ENCODE data around the gene CABLES1.

The CABLES1 gene

DNA sequence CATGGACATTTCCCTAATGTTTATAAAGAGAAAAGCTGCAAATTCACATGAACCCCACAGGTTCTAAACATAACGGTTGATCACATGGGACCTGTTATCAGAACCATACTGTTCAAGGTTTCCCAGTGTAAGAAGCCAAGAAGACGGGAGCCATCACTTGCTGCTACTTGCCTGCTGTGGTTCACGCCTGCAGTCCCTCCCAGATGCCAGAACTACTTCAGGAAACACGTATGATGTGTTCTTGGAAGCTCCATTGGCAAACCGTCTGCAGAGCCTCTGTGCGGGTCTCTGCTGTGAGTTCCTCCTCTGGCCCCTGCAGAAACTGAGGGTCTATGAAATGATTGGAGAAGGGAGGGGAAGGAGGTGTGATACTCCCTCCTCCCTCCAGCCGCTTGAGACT lies 75.2 kb downstream of the CABLES1 start:
- no peak overlapping the region for H3K4me3 ChIP-seq (ENCODE audit: low read depth, low read length)
- TF ChIP-seq, protein P1, sequence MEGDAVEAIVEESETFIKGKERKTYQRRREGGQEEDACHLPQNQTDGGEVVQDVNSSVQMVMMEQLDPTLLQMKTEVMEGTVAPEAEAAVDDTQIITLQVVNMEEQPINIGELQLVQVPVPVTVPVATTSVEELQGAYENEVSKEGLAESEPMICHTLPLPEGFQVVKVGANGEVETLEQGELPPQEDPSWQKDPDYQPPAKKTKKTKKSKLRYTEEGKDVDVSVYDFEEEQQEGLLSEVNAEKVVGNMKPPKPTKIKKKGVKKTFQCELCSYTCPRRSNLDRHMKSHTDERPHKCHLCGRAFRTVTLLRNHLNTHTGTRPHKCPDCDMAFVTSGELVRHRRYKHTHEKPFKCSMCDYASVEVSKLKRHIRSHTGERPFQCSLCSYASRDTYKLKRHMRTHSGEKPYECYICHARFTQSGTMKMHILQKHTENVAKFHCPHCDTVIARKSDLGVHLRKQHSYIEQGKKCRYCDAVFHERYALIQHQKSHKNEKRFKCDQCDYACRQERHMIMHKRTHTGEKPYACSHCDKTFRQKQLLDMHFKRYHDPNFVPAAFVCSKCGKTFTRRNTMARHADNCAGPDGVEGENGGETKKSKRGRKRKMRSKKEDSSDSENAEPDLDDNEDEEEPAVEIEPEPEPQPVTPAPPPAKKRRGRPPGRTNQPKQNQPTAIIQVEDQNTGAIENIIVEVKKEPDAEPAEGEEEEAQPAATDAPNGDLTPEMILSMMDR (conservative IDR thresholded peaks at IDR 0.05; ENCODE audit: low read depth, low read length): no peak
- no peak for DNase-seq (ENCODE audit: low read depth)

DNA sequence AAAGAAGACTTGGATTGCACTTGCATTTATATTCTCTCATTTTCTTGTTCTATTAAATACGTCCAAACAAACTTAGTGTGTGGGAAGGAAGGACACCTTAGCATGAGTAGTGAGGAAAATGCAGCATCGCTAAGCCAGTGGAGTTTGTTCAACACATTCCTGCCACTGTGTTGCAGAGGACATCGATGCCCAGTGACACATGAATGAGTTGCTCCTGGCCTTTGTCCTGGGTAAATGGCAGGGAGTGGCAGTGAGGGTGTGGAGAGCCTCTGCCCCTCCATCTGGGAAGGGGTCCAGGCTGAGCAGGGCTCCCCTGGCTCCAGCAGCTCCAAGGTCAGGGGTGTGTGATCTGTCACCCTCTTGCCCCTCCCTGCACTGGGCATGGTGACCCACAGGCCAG lies 75.9 kb downstream of the CABLES1 start:
- TF ChIP-seq, protein P1 (conservative IDR thresholded peaks at IDR 0.05; ENCODE audit: low read depth, low read length): no peak
- H3K4me3 ChIP-seq (ENCODE audit: low read depth, low read length): no peak overlapping the region
- DNase-seq (ENCODE audit: low read depth): no peak

DNA sequence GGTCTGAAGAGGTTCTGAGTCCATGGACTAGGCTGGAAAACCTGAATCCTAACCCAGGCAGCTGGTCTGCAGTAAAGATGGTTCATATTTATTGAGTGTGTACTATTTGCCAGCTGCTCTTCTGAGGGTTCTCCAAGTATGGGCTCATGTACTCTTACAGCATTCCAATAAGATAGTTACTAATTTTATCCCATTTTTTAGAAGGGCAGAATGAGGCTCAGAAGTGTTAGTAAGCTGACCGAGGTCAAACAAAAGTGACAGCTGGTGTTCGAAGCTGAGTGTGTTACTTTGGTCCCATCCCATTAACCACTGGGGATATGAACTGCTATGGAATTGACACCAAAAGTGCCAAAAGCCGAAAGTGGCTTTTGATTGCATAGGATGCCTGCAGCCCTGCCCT lies 76.9 kb downstream of the CABLES1 start:
- H3K4me3 ChIP-seq (ENCODE audit: low read depth, low read length): no peak overlapping the region
- TF ChIP-seq, protein P1 (conservative IDR thresholded peaks at IDR 0.05; ENCODE audit: low read depth, low read length): no peak
- no peak for DNase-seq (ENCODE audit: low read depth)

DNA sequence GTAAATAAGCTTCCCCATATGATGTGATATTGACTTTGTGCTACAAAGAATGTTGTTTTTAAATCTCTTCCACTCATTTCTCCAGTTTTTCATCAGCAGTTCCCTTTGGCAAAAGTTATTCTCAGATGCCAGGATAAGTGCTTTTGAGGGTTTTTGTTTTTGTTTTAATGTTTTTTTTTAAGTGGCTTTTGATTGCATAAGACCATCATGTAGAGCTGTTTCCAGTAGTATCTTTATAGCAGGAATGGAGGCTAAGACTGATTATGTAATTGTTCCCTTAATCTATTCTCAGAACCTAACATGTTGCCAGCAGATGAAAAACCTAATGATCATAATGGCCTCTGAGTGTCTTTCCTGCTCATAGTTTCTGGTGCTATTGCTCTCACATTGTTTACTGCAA lies 77.9 kb downstream of the CABLES1 start:
- TF ChIP-seq, protein P1 (conservative IDR thresholded peaks at IDR 0.05; ENCODE audit: low read depth, low read length): no peak
- no peak overlapping the region for H3K4me3 ChIP-seq (ENCODE audit: low read depth, low read length)
- peak; percentile 51 for DNase-seq (ENCODE audit: low read depth)

DNA sequence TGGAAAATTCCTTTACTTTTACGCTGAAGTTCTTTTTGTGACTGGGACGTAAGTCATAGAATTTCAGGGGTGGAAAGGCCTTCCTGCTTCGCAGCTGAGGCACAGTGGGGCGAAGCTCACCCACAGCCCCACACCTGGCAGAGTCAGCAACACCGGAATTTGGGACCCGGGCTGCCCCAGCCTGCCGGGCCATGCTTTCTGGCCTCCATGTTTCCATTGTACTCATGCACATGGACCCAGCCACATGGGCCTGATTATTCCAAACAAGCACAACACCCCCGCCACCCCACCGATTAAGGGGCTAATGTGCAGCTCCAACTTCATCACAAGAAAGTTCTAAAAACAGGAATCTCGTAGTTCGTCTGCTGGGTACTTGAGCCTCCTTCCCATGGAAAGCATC lies 82.5 kb downstream of the CABLES1 start:
- TF ChIP-seq, protein P1 (conservative IDR thresholded peaks at IDR 0.05; ENCODE audit: low read depth, low read length): no peak
- no peak for DNase-seq (ENCODE audit: low read depth)
- H3K4me3 ChIP-seq (ENCODE audit: low read depth, low read length): no peak overlapping the region

DNA sequence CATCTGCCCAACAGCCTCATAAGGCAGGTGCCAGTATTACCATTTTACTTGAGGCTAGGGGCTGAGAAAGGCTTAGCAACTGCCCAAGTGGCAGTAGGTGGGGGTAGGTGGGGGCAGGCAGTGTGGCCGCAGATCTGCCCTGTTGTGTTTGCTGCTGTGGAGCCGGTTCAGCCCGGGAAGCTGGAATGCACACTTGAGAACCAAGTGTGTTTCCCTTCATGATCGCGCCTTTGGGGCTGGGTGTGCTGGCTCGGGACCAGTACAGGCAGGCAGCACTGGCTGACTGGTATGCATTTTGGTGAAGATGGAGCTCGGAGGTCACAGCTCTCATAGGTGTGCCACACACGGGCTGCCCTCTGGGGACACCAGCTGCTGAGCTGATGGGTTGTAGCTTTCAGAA lies 85.1 kb downstream of the CABLES1 start:
- TF ChIP-seq, protein P1 (conservative IDR thresholded peaks at IDR 0.05; ENCODE audit: low read depth, low read length): no peak
- no peak for DNase-seq (ENCODE audit: low read depth)
- no peak overlapping the region for H3K4me3 ChIP-seq (ENCODE audit: low read depth, low read length)

DNA sequence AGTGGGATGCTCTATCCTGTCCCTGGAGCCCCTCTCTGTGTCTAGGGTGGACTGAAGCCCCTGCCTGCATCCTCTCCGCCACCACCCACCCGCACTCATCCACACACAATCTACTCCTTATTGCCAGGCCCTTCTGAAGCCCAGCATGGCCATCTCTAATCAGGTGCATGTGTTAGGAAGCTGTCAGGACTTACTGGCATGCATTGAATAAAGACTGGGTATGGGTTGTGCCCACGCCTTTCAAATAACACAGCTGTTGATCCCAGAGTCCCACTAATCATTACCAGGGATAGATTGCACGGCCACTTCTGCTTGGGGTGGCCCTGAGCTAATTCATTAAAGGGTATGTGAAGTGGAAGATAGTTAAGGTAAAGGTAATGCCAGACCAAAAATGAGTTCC lies 88.4 kb downstream of the CABLES1 start:
- TF ChIP-seq, protein P1 (conservative IDR thresholded peaks at IDR 0.05; ENCODE audit: low read depth, low read length): no peak

More for the DNA sequence above, 88.4 kb downstream of the CABLES1 start:
- DNase-seq (ENCODE audit: low read depth): no peak
- no peak overlapping the region for H3K4me3 ChIP-seq (ENCODE audit: low read depth, low read length)
